SU-DHL-6 (cell line): ENCODE data around the gene SYNDIG1.

Experiments
- H2AFZ ChIP-seq: fragments of 200-600 bp; sonication (generic); 2 replicates; pipeline ENCODE4 v1.6.1; 2014; ENCODE audit warnings: low read depth, mild to moderate bottlenecking, moderate library complexity, mixed read lengths, antibody characterized with exemption, low read length; ENCODE audit not compliant: severe bottlenecking
- H3F3A ChIP-seq: fragments of 200-600 bp; shearing (Covaris generic); 2 replicates; pipeline ENCODE4 v1.6.0; 2016; ENCODE audit warnings: antibody characterized with exemption, mild to moderate bottlenecking; ENCODE audit not compliant: insufficient read depth
- H3K27ac ChIP-seq: fragments of 200-600 bp; sonication (generic); 2 replicates; pipeline ENCODE4 v1.5.1; 2016; ENCODE audit warnings: low read depth, mild to moderate bottlenecking, low read length, moderate library complexity, mixed read lengths
- H3K27me3 ChIP-seq: fragments of 200-600 bp; sonication (generic), shearing (Covaris generic); 2 replicates; pipeline ENCODE4 v1.6.0; 2014; ENCODE audit warnings: mild to moderate bottlenecking, low read length
- H3K36me3 ChIP-seq: fragments of 200-600 bp; sonication (generic); 2 replicates; pipeline ENCODE4 v1.6.1; 2014; ENCODE audit warnings: mild to moderate bottlenecking, low read length, mixed read lengths
- H3K4me2 ChIP-seq: fragments of 300-600, 200-600 bp; shearing (Covaris generic), sonication (generic); 2 replicates; pipeline ENCODE4 v1.6.0; 2014; ENCODE audit warnings: low read length, low read depth, mild to moderate bottlenecking; ENCODE audit not compliant: poor library complexity, severe bottlenecking
- H3K4me3 ChIP-seq: fragments of 200-600 bp; sonication (generic); 2 replicates; pipeline ENCODE4 v1.5.1; 2014; ENCODE audit warnings: antibody characterized with exemption, low read length, mild to moderate bottlenecking, mixed read lengths; ENCODE audit not compliant: insufficient read depth, poor library complexity, severe bottlenecking
- H3K79me2 ChIP-seq: fragments of 200-600 bp; sonication (generic); 2 replicates; pipeline ENCODE4 v1.6.1; 2014; ENCODE audit warnings: mild to moderate bottlenecking, low read length, moderate library complexity; ENCODE audit not compliant: insufficient read depth
- H3K9ac ChIP-seq: fragments of 200-600 bp; sonication (generic); 2 replicates; pipeline ENCODE4 v1.7.0; 2014; ENCODE audit warnings: mild to moderate bottlenecking, low read length
- H3K9me2 ChIP-seq: fragments of 200-600 bp; sonication (generic); replicated peaks from 2 replicates; pipeline ENCODE4 v1.6.1; 2014; ENCODE audit warnings: low read length; ENCODE audit not compliant: insufficient read depth
- H3K9me3 ChIP-seq: fragments of 200-600 bp; sonication (generic); 2 replicates; pipeline ENCODE4 v1.6.1; 2014; ENCODE audit warnings: low read length, mixed read lengths; ENCODE audit not compliant: insufficient read depth
- H4K20me1 ChIP-seq: fragments of 200-600 bp; sonication (generic); 2 replicates; pipeline ENCODE4 v1.6.1; 2014; ENCODE audit warnings: low read depth, mild to moderate bottlenecking, antibody characterized with exemption, low read length, moderate library complexity, mixed read lengths
- EZH2phosphoT487 ChIP-seq: fragments of 200-600 bp; sonication (generic), shearing (Covaris generic); conservative IDR thresholded peaks from 2 replicates; pipeline ENCODE4 v1.6.1; 2018; ENCODE audit warnings: mild to moderate bottlenecking, antibody characterized with exemption, low read length, moderate library complexity, mixed read lengths
- TF ChIP-seq, protein P1 (sequence below): fragments of 200-600 bp; sonication (generic); IDR thresholded peaks from one replicate; pipeline ENCODE4 v1.5.1; 2017; ENCODE audit warnings: antibody characterized with exemption, mild to moderate bottlenecking, low read length, moderate library complexity; ENCODE audit not compliant: insufficient read depth, poor library complexity, severe bottlenecking

SYNDIG1 gene

DNA sequence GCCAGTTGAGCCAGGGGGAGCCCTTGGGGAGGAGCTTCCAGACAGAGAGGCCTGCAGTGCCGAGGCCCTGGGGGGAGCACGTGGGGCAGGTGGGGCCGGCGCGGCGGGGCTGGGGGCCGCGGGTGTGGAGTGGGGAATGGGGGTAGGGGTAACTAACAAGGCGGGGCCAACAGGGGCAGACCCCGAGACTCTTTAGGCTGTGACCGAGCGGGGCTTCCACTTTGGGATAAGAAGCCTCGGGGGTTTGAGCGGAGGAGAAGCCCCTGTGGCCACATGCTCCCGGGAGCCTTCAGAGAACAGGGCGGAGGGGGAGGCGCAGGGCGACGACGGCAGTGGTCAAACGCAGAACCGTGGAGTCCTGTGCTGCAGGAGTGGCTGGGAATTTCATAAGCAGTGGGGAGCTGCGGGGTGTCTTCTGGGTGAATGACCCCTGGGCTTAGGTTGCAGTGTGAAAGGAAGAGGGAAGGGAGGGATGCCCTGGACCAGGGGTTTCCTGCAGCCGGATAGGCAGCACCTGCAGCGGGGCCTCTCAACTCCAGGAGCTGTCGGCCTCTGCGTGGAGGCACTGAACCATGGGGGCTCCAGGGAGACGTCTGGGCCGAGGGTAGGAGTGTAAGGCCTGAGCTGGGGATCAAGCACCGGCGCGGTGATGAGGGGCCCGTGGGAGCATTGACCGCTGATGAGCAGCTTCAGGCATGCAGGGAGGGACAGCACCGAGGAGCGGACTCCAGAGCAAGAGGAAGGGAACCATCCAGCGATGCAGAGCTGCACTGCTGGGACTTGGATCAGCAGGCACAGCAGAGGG is 121.0 kb downstream of the SYNDIG1 start:
- Histone ChIP-seq H3K4me2 (no peak overlapping the region), H3K9me3 (no peaks in the 10 kb centered on the region), H2AFZ (no peak overlapping the region), H3K79me2 (no peaks in the 10 kb centered on the region), H3F3A (no peaks in the 10 kb centered on the region), H4K20me1 (no peaks in the 10 kb centered on the region), H3K9me2 (no peaks in the 10 kb centered on the region), H3K4me3 (no peak overlapping the region), H3K27me3 (no peaks in the 10 kb centered on the region), H3K9ac (no peak overlapping the region), H3K27ac (no peak overlapping the region), H3K36me3 (no peaks in the 10 kb centered on the region)
- TF ChIP-seq EZH2phosphoT487 = no peak
- TF ChIP-seq, protein P1, sequence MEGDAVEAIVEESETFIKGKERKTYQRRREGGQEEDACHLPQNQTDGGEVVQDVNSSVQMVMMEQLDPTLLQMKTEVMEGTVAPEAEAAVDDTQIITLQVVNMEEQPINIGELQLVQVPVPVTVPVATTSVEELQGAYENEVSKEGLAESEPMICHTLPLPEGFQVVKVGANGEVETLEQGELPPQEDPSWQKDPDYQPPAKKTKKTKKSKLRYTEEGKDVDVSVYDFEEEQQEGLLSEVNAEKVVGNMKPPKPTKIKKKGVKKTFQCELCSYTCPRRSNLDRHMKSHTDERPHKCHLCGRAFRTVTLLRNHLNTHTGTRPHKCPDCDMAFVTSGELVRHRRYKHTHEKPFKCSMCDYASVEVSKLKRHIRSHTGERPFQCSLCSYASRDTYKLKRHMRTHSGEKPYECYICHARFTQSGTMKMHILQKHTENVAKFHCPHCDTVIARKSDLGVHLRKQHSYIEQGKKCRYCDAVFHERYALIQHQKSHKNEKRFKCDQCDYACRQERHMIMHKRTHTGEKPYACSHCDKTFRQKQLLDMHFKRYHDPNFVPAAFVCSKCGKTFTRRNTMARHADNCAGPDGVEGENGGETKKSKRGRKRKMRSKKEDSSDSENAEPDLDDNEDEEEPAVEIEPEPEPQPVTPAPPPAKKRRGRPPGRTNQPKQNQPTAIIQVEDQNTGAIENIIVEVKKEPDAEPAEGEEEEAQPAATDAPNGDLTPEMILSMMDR = no peak

- no peaks in the 10 kb centered on the region for H3K36me3 ChIP-seq
- no peaks in the 10 kb centered on the region for H3F3A ChIP-seq
- H3K9me3 ChIP-seq = peaks cover 3% of the 10 kb centered on the region; the same call in 1 of the 2 replicates
- no peaks in the 10 kb centered on the region for H3K9me2 ChIP-seq
- TF ChIP-seq EZH2phosphoT487 = no peak
- TF ChIP-seq, protein P1 = no peak
- H4K20me1 ChIP-seq = no peaks in the 10 kb centered on the region
- no peak overlapping the region for H3K4me3 ChIP-seq
- H3K27ac ChIP-seq = no peak overlapping the region
- H2AFZ ChIP-seq = no peak overlapping the region
- H3K4me2 ChIP-seq = no peak overlapping the region
- H3K79me2 ChIP-seq = no peaks in the 10 kb centered on the region
- H3K9ac ChIP-seq = no peak overlapping the region
- no peaks in the 10 kb centered on the region for H3K27me3 ChIP-seq
Observed at GRCh38 chr20:24597051-24597450, 127.6 kb downstream of the SYNDIG1 start.

DNA sequence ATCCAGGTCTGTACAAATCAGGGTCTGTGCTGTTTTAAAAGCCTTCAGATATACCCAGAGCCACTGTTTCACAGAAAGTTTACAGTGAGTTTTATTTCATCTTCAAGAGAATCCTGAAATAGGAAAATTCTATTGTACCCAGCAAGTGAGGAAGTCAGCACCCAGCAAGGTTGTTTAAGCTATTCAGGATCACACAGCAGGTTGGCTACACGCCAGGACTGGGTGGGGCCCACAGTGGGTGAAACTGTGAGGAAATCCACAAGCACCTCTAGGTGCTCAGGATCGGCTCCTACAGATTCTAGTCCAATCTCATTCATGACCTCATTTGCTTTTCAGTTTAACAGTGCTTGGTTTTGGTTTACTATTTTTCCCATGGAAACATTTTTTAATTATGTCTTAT is 128.9 kb downstream of the SYNDIG1 start:
- H3K79me2 ChIP-seq = no peaks in the 10 kb centered on the region
- no peaks in the 10 kb centered on the region for H3K9me2 ChIP-seq
- no peaks in the 10 kb centered on the region for H3K27me3 ChIP-seq
- no peak for TF ChIP-seq EZH2phosphoT487
- TF ChIP-seq, protein P1 = no peak
- no peak overlapping the region for H3K4me3 ChIP-seq
- no peak overlapping the region for H3K27ac ChIP-seq
- no peaks in the 10 kb centered on the region for H3K36me3 ChIP-seq
- no peaks in the 10 kb centered on the region for H4K20me1 ChIP-seq
- H3K4me2 ChIP-seq = no peak overlapping the region
- H3F3A ChIP-seq = no peaks in the 10 kb centered on the region
- peaks cover 3% of the 10 kb centered on the region; the same call in 1 of the 2 replicates for H3K9me3 ChIP-seq
- no peak overlapping the region for H2AFZ ChIP-seq
- no peak overlapping the region for H3K9ac ChIP-seq
